Parathyroid adenoma (tissue), 2 donors: Measurements from ENCODE around the gene SLC6A15.
A peak's percentile ranks its signal among the peaks of the same experiment; 100 is the strongest.

Experiments
- H2AFZ ChIP-seq: fragments of 300-600 bp; sonication (generic); one replicate; pipeline ENCODE4 v1.7.0; 2017; ENCODE audit warnings: antibody characterized with exemption, mild to moderate bottlenecking
- H3K27ac ChIP-seq: fragments of 300-600 bp; sonication (generic); one replicate; pipeline ENCODE4 v1.7.0; 2017
- H3K27me3 ChIP-seq: fragments of 300-600 bp; sonication (generic); one replicate; pipeline ENCODE4 v1.7.0; 2017; ENCODE audit warnings: low read length; ENCODE audit not compliant: control insufficient read depth, insufficient read depth
- H3K36me3 ChIP-seq: fragments of 300-600 bp; sonication (generic); one replicate; pipeline ENCODE4 v1.7.0; 2017; ENCODE audit warnings: low read length; ENCODE audit not compliant: control insufficient read depth, insufficient read depth
- H3K4me1 ChIP-seq: fragments of 300-600 bp; sonication (generic); one replicate; pipeline ENCODE4 v1.7.0; 2017; ENCODE audit warnings: control low read depth
- H3K4me2 ChIP-seq: fragments of 300-600 bp; sonication (generic); one replicate; pipeline ENCODE4 v1.7.0; 2017; ENCODE audit warnings: low read length
- H3K4me3 ChIP-seq: fragments of 300-600 bp; sonication (generic); one replicate; pipeline ENCODE4 v1.7.0; 2017; ENCODE audit warnings: low read depth, low read length
- H3K79me2 ChIP-seq: fragments of 300-600 bp; sonication (generic); one replicate; pipeline ENCODE4 v1.7.0; 2017; ENCODE audit warnings: control low read depth
- H3K9ac ChIP-seq: fragments of 300-600 bp; sonication (generic); one replicate; pipeline ENCODE4 v1.7.0; 2017; ENCODE audit warnings: mild to moderate bottlenecking
- H3K9me3 ChIP-seq: fragments of 300-600 bp; sonication (generic); one replicate; pipeline ENCODE4 v1.7.0; 2017; ENCODE audit warnings: low read length; ENCODE audit not compliant: control insufficient read depth
- TF ChIP-seq, protein P1 (sequence below): fragments of 300-600 bp; sonication (generic); IDR thresholded peaks from one replicate; pipeline ENCODE4 v1.7.0; 2017; ENCODE audit warnings: antibody characterized with exemption, mild to moderate bottlenecking
- donor health status: primary hyperparathyroidism.

Gene SLC6A15

DNA sequence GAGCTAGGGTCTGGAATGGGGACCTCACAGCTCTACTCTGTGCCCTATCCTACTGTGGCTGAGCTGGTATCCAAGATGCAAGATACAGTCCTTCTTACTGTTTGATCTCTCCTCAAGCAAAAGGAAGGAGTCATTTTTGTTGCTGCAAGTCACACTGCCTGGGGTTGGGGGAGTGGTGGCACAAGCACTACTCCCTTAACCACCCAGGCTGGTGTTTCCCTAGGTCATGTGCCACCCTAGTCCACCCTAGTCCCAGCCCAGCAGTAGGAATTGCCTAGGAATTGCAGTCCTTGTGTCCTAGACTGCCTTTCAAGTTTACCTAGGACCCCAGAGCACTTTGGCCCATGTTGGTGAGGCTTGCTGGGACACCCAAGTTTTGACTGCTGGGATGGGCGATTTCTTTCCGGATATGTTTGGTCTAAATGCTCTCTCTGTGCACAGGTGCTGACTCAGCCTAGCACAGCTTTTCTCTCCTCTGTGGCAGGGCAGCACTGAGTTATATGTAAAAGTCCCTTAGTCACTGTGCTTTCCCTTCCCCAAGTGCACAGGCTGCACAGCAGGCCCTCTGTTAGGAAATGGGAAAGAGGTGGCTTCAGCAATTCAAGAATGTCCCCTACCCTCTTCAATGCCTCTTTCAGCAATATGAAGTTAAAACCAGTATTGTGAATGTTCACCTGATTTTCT is 54.9 kb downstream of the SLC6A15 start:
- Histone ChIP-seq H3K9ac (no peak overlapping the region), H3K79me2 (no peaks in the 10 kb centered on the region), H2AFZ (no peak overlapping the region), H3K9me3 (no peaks in the 10 kb centered on the region), H3K4me1 (no peaks in the 10 kb centered on the region), H3K36me3 (no peaks in the 10 kb centered on the region), H3K4me3 (no peak overlapping the region), H3K27ac (no peak overlapping the region), H3K4me2 (no peak overlapping the region), H3K27me3 (no peaks in the 10 kb centered on the region)
- TF ChIP-seq, protein P1, sequence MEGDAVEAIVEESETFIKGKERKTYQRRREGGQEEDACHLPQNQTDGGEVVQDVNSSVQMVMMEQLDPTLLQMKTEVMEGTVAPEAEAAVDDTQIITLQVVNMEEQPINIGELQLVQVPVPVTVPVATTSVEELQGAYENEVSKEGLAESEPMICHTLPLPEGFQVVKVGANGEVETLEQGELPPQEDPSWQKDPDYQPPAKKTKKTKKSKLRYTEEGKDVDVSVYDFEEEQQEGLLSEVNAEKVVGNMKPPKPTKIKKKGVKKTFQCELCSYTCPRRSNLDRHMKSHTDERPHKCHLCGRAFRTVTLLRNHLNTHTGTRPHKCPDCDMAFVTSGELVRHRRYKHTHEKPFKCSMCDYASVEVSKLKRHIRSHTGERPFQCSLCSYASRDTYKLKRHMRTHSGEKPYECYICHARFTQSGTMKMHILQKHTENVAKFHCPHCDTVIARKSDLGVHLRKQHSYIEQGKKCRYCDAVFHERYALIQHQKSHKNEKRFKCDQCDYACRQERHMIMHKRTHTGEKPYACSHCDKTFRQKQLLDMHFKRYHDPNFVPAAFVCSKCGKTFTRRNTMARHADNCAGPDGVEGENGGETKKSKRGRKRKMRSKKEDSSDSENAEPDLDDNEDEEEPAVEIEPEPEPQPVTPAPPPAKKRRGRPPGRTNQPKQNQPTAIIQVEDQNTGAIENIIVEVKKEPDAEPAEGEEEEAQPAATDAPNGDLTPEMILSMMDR = no peak

DNA sequence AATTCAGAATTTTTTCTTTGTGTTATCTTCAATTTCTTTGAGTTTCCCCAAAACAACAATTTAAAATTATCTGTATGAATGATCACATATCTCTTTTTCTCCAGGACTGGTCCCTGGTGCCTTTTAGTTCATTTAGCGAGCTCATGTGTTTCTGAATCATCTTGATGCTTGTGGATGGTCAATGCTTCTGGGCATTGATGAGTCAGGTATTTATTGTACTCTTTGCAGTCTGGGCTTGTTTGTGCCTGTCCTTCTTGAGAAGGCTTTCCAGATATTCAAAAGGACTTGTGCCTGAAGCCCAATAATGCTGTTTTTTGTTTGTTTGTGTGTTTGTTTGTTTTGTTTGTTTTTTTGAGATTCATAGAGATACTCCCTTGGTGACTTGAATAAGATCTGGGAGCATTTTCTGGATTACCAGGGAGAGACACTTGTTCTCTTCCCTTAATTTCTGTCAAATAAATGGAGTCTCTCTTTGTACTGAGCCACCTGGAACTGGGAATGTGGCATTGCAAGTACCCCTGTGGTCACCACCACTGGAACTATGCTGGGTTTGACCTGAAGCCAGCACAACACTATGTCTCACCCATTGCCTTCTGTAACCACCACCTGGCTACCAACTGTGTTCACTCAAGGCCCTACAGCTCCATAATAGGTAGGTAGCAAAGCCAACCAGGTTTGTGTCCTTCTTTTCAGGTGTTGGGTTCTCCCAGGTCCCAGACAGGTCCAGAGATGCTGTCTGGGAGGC is 56.3 kb downstream of the SLC6A15 start:
- TF ChIP-seq, protein P1 = no peak
- H3K27ac ChIP-seq = no peak overlapping the region
- H3K4me1 ChIP-seq = no peaks in the 10 kb centered on the region
- no peak overlapping the region for H2AFZ ChIP-seq
- H3K79me2 ChIP-seq = no peaks in the 10 kb centered on the region
- no peak overlapping the region for H3K4me2 ChIP-seq
- H3K9me3 ChIP-seq = no peaks in the 10 kb centered on the region
- no peak overlapping the region for H3K9ac ChIP-seq
- H3K36me3 ChIP-seq = no peaks in the 10 kb centered on the region
- no peaks in the 10 kb centered on the region for H3K27me3 ChIP-seq
- H3K4me3 ChIP-seq = no peak overlapping the region

DNA sequence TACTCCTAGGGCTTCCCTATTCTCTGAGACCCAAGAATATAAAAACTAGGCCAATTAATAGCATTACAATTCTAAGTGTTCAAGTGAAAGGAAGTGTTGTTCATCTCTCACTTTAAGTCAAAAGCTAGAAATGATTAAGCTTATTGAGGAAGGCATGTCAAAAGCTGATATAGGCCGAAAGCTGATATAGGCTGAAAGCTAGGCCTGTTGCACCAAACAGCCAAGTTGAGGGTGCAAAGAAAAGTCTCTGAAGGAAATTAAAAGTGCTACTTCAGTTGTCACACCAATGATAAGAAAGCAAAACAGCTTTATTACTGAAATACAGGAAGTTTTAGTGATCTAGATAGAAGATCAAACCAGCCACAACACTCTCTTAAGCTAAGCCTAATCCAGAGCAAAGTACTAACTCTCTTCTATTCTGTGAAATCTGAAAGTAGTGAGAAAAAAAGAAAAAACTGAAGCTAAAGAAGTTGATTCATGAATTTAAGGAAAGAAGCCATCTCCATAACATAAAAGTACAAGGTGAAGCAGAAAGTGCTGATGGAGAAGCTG is 68.9 kb downstream of the SLC6A15 start:
- no peak overlapping the region for H3K9ac ChIP-seq
- H3K27ac ChIP-seq = no peak overlapping the region
- no peaks in the 10 kb centered on the region for H3K79me2 ChIP-seq
- no peaks in the 10 kb centered on the region for H3K9me3 ChIP-seq
- H3K36me3 ChIP-seq = no peaks in the 10 kb centered on the region
- H2AFZ ChIP-seq = no peak overlapping the region
- H3K4me2 ChIP-seq = no peak overlapping the region
- TF ChIP-seq, protein P1 = no peak
- H3K4me1 ChIP-seq = no peaks in the 10 kb centered on the region
- no peaks in the 10 kb centered on the region for H3K27me3 ChIP-seq
- no peak overlapping the region for H3K4me3 ChIP-seq

DNA sequence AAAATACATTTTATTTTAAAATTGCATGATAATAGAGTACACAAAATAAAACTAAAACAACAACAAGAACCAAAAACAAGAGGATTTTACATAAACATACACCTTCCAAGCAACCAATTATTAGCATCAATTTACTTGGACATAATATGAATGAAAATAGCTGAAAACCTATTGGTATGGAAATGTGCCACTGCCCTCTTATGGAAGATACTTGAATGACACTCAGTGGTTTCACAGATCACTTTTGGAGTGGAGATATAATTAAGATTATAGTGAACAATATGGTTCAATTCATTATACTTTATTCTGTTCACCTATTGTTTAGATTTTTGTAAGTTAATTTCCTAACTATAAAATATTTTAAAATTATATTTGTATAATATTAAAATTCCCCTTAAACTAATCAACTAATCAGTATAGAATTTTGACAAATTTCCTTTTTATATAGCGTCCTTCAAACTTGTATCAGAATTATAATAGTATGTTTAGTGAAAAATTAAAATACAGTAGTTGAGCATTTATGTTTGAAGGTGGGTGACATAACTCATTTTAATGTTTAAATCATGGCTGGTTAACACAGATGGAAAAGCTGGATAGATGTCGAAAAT is 70.1 kb downstream of the SLC6A15 start:
- no peak overlapping the region for H2AFZ ChIP-seq
- no peaks in the 10 kb centered on the region for H3K4me1 ChIP-seq
- no peaks in the 10 kb centered on the region for H3K79me2 ChIP-seq
- no peak overlapping the region for H3K9ac ChIP-seq
- H3K27me3 ChIP-seq = no peaks in the 10 kb centered on the region
- no peak overlapping the region for H3K4me2 ChIP-seq
- TF ChIP-seq, protein P1 = peak; percentile 35
- H3K36me3 ChIP-seq = no peaks in the 10 kb centered on the region
- no peaks in the 10 kb centered on the region for H3K9me3 ChIP-seq
- H3K4me3 ChIP-seq = no peak overlapping the region
- H3K27ac ChIP-seq = no peak overlapping the region
